ENCODE results near the gene CDK5RAP3. TPM values are rescaled to one million over a fixed set of nuclear protein-coding genes. Genes with fewer than 3 reads are reported as not detected.

CDK5RAP3 gene
- total RNA-seq, 4 donors from 2014 or later = 95.8 to 115 (median 107) TPM

DNA sequence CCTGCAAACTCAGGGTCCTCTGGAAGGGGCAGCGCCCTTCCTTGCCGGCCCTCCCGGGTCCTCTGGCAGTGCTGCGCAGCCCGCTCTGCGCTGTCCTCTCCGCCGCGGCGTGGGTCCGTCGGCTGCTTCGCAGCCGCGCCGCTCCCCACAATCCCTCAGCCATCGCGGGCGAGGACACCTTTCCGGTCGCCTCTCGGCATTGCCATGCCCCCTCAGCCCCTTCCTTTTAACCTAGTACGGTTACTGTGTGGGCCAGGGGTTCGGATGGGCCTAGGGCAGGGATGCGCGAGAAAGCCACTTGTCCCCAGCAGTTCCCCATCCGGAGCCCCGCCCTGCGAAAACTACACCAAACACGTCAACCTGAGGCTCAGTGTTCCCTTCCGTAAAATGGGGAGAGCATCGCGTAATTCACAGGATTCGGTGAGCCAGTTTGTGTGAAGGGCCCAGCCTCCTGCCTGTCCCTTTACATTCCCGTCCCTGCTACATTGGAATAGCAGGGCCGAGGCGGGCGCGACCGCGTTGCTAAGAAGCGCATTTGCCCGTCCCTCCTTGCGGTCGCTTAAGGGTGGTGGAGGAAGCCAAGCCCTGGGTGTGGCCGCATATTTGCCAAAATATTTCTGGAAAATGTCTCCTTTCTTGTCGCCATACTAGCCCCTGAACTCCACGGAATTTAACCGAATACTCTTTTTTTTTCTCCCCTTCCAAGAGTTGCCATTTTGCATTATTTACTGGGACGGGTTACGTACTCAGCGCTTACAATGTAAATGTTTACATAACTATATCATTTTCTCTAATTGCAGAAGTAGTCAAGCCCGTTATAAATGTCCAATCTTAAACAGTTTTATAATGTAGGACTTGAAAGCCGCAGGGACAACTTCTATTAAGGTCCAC, 53.5 kb downstream of the CDK5RAP3 start:
- DNase-seq (ENCODE audit: low spot score in 2 of 2) = peak; percentile 49 to 89
- H3K4me3 ChIP-seq (ENCODE audit: low read depth, poor library complexity, severe bottlenecking) = no peak overlapping the region
- no peak for TF ChIP-seq POLR2A (IDR thresholded peaks at IDR 0.05)
- TF ChIP-seq, protein P1, sequence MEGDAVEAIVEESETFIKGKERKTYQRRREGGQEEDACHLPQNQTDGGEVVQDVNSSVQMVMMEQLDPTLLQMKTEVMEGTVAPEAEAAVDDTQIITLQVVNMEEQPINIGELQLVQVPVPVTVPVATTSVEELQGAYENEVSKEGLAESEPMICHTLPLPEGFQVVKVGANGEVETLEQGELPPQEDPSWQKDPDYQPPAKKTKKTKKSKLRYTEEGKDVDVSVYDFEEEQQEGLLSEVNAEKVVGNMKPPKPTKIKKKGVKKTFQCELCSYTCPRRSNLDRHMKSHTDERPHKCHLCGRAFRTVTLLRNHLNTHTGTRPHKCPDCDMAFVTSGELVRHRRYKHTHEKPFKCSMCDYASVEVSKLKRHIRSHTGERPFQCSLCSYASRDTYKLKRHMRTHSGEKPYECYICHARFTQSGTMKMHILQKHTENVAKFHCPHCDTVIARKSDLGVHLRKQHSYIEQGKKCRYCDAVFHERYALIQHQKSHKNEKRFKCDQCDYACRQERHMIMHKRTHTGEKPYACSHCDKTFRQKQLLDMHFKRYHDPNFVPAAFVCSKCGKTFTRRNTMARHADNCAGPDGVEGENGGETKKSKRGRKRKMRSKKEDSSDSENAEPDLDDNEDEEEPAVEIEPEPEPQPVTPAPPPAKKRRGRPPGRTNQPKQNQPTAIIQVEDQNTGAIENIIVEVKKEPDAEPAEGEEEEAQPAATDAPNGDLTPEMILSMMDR (IDR thresholded peaks at IDR 0.05) = no peak
- intact Hi-C loops (cut with DNase I; ENCODE audit: low total_unique reads) = loop anchor here (10.0 kb wide), 1 partner anchor 100 kb away; no protein-coding TSS in a partner anchor
- WGBS, 2 donors = 0% methylated on average over 27 to 31 of the region's 54 CpGs

GRCh38 chr17:48025040-48025903, 54.4 kb downstream of the CDK5RAP3 start:
- no peak for TF ChIP-seq POLR2A (IDR thresholded peaks at IDR 0.05)
- TF ChIP-seq, protein P1 (IDR thresholded peaks at IDR 0.05) = peak in 1 of 3 donors; percentile 77
- intact Hi-C loops (cut with DNase I; ENCODE audit: low total_unique reads) = loop anchor here (10.0 kb wide), 1 partner anchor 100 kb away; no protein-coding TSS in a partner anchor
- H3K4me3 ChIP-seq (ENCODE audit: low read depth, poor library complexity, severe bottlenecking) = no peak overlapping the region
- 1% methylated on average over 37 to 55 of the region's 56 CpGs for WGBS, 2 donors
- DNase-seq (ENCODE audit: low spot score in 2 of 2) = peak; percentile 97 to 99

GRCh38 chr17:48025904-48026501, 55.1 kb downstream of the CDK5RAP3 start:
- 2 to 9% methylated on average over 8 of the region's 8 CpGs for whole genome bisulfite sequencing, 2 donors
- peak in 1 of 2 donors; percentile 45 for DNase-seq (ENCODE audit: low spot score in 2 of 2)
- intact Hi-C loops (cut with DNase I; ENCODE audit: low total_unique reads) = loop anchor here (2.0 to 10.0 kb wide), 2 partner anchors 49 to 99 kb away; no protein-coding TSS in a partner anchor
- H3K4me3 ChIP-seq (ENCODE audit: low read depth, poor library complexity, severe bottlenecking) = no peak overlapping the region
- TF ChIP-seq POLR2A (IDR thresholded peaks at IDR 0.05) = no peak
- TF ChIP-seq, protein P1 (IDR thresholded peaks at IDR 0.05) = no peak

DNA sequence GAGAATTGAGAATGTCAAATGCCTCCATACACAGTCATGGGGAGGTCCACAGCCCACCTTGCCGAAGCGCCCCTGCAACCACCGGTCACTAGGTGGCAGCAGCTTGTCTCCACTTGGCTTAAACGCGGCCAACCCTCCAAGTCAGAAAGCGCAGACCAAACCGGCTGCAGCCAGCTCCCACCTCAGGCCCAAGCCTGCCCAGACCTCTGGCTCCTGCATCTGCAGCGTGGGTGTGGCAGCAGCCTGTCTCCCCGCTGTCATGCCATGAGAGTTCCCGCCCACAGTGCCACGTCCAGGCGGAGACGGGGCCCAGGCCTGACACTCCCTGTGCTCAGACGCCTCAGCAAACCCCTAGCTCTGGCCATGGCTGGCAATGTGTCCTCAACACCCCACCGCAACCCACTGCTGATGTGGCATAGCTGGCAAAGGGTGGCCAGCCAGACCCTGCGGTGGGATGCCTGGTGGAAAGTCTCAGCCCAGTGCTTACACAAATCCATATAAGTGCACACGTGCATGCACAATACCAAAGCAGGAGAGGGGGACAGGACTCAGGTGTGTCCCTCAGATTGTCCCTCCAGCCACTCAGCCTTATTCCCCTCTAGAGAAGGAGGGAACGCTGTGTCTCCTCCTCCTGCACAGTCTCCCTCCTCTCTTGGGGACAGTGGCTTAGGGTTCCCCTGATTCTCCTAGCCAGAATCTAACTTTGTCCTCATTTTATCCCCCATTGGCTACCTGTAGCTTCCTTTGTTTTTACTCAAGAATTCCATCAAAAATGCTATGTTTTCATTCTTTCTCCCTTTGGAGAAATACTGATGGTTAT, 55.8 kb downstream of the CDK5RAP3 start:
- peak; percentile 88 to 97 for DNase-seq (ENCODE audit: low spot score in 2 of 2)
- TF ChIP-seq, protein P1 (IDR thresholded peaks at IDR 0.05) = peak in 1 of 3 donors; percentile 66
- TF ChIP-seq POLR2A (IDR thresholded peaks at IDR 0.05) = no peak
- no peak overlapping the region for H3K4me3 ChIP-seq (ENCODE audit: low read depth, poor library complexity, severe bottlenecking)
- WGBS, 2 donors = 15 to 18% methylated on average over 11 to 16 of the region's 18 CpGs
- intact Hi-C loops (cut with DNase I; ENCODE audit: low total_unique reads) = loop anchor here (2.0 to 10.0 kb wide), 2 partner anchors 48 to 98 kb away; no protein-coding TSS in a partner anchor

All from lower leg skin (tissue), 4 donors.